Pancreas (tissue), 10 donors: Measurements from ENCODE around the gene CTR9. TPM values are rescaled to one million over a fixed set of nuclear protein-coding genes. Genes with fewer than 3 reads are reported as not detected.

Source experiments
- ATAC-seq, 4 donors: fragments of 200-7000 bp; cut with Tn5 transposase; one replicate each; pipeline versions ENCODE4 v1.8.0 to v1.9.1; 2020; ENCODE audit warnings: mild to moderate bottlenecking in 4 of 4, moderate library complexity in 4 of 4
- DNase-seq, 6 donors: peaks; one replicate each; pipeline ENCODE4 v3.0.0-alpha.2; 2020
- FAIRE-seq: peaks from 2 replicates; lab custom pipeline; 2012; peaks lifted over from hg19 to GRCh38; lab: Jason Lieb, UNC
- H3K27ac ChIP-seq, 4 donors: fragments of 200-600 bp; sonication (generic); 1 replicate in 3 of 4; 2 replicates in 1 of 4; pipeline versions ENCODE4 v1.5.0 to v1.8.0; 2020
- H3K27me3 ChIP-seq, 4 donors: fragments of 200-600 bp; one replicate each; pipeline ENCODE4 v1.8.0; 2021
- H3K36me3 ChIP-seq, 3 donors: fragments of 200-600 bp; sonication (generic) in 1 of 3; one replicate each; pipeline versions ENCODE4 v1.5.0 to v1.8.0; 2020 to 2021
- H3K4me1 ChIP-seq, 3 donors: fragments of 200-600 bp; one replicate each; pipeline ENCODE4 v1.8.0; 2021
- H3K4me3 ChIP-seq, 4 donors: fragments of 200-600 bp; sonication (generic) in 2 of 4; one replicate each; pipeline versions ENCODE4 v1.5.0 to v1.8.0; 2020 to 2021
- H3K9me3 ChIP-seq, 4 donors: fragments of 200-600 bp; one replicate each; pipeline ENCODE4 v1.8.0; 2021
- CTCF ChIP-seq, 4 donors: fragments of 200-600 bp; sonication (generic) in 3 of 4; IDR thresholded peaks; one replicate each; pipeline versions ENCODE4 v1.5.0 to v1.8.0; 2021; ENCODE audit warnings: antibody characterized with exemption in 4 of 4
- WGBS, 2 donors: extraction: QIAGEN DNeasy Blood & Tissue Kit; methylation state at CpG; one replicate each; pipeline ENCODE4 v1.1.7; 2013; 5-methylcytosine and 5-hydroxymethylcytosine counted together
- intact Hi-C, 3 donors: fragments of 100-400 bp; cut with DNase I; formaldehyde crosslinking; loops; one replicate each; pipeline versions ENCODE4 v1.11.1 to v1.14.2; 2022
- polyA plus RNA-seq, 2 donors: library from polyadenylated mRNA; stranded (reverse); fragments of 200-250 nt; gene quantifications; one replicate each; pipeline ENCODE4 v1.2.3, GENCODE V29; 2013
- total RNA-seq, 6 donors: library from RNA; stranded (reverse); fragmentation: NEBNext Ultra II Directional in 4 of 6; extraction: Animal tissue kit (Norgen Biotek cat#: 25700) in 4 of 6; gene quantifications; one replicate each; pipeline versions ENCODE4 v1.2.1 to v1.2.4, GENCODE V29; 2021 to 2023
- donor health status: healthy with polysubstance abuse.
- donor health status: DM: no; HTN: no; CAD: no; lungs with moderate emphysema.
- donor health status: DM: no; HTN: no; CAD: no.
- donor health status: control.
- donor health status: control.
- donor health status: Bipolar disorder and iron deficiency.
- donor health status: DM: yes; HTN: yes; CAD: no.
- donor health status: DM: no; HTN: no; CAD: no.
- donor health status: DM: no; HTN: no; CAD: no.
- donor health status: DM: yes; HTN: yes; CAD: no.

CTR9 gene
- total and polyA plus RNA-seq, 8 donors = 6.8 to 15.8 (median 11.8) TPM

- H3K27ac ChIP-seq = no peak overlapping the region
- no peaks in the 10 kb centered on the region for H3K36me3 ChIP-seq
- WGBS, 2 donors = 68 to 87% methylated on average over 2 of the region's 2 CpGs
- no peaks in the 10 kb centered on the region for H3K9me3 ChIP-seq
- TF ChIP-seq CTCF (IDR thresholded peaks at IDR 0.05) = no peak
- ATAC-seq (no peak), FAIRE-seq (no peak), DNase-seq (no peak)
- H3K4me3 ChIP-seq = no peak overlapping the region
- H3K4me1 ChIP-seq = no peaks in the 10 kb centered on the region
- H3K27me3 ChIP-seq = no peaks in the 10 kb centered on the region
- intact Hi-C loops = no loop called here
Measured at GRCh38 chr11:10828402-10828801, 77.4 kb downstream of the CTR9 start.

GRCh38 chr11:10829139-10829538, 78.1 kb downstream of the CTR9 start:
- WGBS, 2 donors = 85 to 98% methylated on average over 4 of the region's 4 CpGs
- Histone ChIP-seq H3K9me3 (no peaks in the 10 kb centered on the region), H3K4me3 (no peak overlapping the region), H3K27ac (no peak overlapping the region), H3K36me3 (no peaks in the 10 kb centered on the region), H3K27me3 (no peaks in the 10 kb centered on the region), H3K4me1 (no peaks in the 10 kb centered on the region)
- DNase-seq = no peak
- FAIRE-seq = no peak
- intact Hi-C loops = no loop called here
- no peak for TF ChIP-seq CTCF (IDR thresholded peaks at IDR 0.05)
- ATAC-seq = no peak

Other genes with a start within 250 kb of the CTR9 start
- gene RNF141, start 210.1 kb upstream of the CTR9 start, total RNA-seq = 10 to 100 TPM; 10.5 to 21.5 (median 17.6) TPM
- gene RNF141, start 210.1 kb upstream of the CTR9 start, polyA plus RNA-seq = 1 to 10 TPM; 4.4 to 7.8 TPM
- gene LYVE1, start 182.6 kb upstream of the CTR9 start, total RNA-seq = 10 to 100 TPM in 2 of 6 donors, 1 to 10 TPM in 4; 1.1 to 28.3 (median 4.6) TPM
- gene LYVE1, start 182.6 kb upstream of the CTR9 start, polyA plus RNA-seq = 1 to 10 TPM; 2.7 to 4.3 TPM
- 1 to 10 TPM in 5 of 6 donors, under 1 TPM in 1; 0.59 to 5.7 (median 2.0) TPM for gene IRAG1, start 57.5 kb upstream of the CTR9 start, total RNA-seq
- 1 to 10 TPM; 1.7 to 2.3 TPM for gene IRAG1, start 57.5 kb upstream of the CTR9 start, polyA plus RNA-seq
- 100 to 1,000 TPM; 288 to 475 (median 332) TPM for gene EIF4G2, start 57.7 kb downstream of the CTR9 start, total RNA-seq
- 100 to 1,000 TPM in 1 of 2 donors, 10 to 100 TPM in 1; 88.6 to 191 TPM for gene EIF4G2, start 57.7 kb downstream of the CTR9 start, polyA plus RNA-seq
- 10 to 100 TPM; 12.1 to 29.1 (median 17.6) TPM for gene ZBED5, start 106.8 kb downstream of the CTR9 start, total RNA-seq
- 10 to 100 TPM; 25.5 to 49.3 TPM for gene ZBED5, start 106.8 kb downstream of the CTR9 start, polyA plus RNA-seq